ENCODE data around the gene ABAT. TPM values are rescaled to one million over a fixed set of nuclear protein-coding genes. Genes with fewer than 3 reads are reported as not detected.

Gene ABAT
- total and polyA plus RNA-seq, 2 of the 8 experiments (the other 6 are each of a cell fraction or from before 2014, with no cell fraction given) = 6.4 to 8.4 TPM

DNA sequence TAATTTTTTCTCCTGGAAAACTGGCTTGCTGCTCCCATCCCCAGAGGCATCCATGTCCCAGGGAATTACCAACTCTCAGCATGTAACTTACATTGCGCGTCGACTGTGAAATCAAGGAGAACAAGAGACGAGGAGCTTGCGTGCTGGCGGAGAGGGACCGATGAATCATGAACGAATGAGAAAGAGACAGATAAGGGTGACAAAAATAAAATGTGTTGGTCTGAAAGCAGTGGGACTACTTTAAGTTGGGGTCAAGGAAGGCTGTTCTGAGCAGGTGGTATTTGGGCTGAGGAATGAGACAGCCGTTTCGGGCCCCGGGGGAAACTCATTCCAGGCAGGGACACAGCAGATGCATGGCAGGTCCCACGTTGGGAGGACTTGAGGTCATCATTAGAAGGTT lies 22.5 kb downstream of the ABAT start (continued):
- TF ChIP-seq, protein P1, sequence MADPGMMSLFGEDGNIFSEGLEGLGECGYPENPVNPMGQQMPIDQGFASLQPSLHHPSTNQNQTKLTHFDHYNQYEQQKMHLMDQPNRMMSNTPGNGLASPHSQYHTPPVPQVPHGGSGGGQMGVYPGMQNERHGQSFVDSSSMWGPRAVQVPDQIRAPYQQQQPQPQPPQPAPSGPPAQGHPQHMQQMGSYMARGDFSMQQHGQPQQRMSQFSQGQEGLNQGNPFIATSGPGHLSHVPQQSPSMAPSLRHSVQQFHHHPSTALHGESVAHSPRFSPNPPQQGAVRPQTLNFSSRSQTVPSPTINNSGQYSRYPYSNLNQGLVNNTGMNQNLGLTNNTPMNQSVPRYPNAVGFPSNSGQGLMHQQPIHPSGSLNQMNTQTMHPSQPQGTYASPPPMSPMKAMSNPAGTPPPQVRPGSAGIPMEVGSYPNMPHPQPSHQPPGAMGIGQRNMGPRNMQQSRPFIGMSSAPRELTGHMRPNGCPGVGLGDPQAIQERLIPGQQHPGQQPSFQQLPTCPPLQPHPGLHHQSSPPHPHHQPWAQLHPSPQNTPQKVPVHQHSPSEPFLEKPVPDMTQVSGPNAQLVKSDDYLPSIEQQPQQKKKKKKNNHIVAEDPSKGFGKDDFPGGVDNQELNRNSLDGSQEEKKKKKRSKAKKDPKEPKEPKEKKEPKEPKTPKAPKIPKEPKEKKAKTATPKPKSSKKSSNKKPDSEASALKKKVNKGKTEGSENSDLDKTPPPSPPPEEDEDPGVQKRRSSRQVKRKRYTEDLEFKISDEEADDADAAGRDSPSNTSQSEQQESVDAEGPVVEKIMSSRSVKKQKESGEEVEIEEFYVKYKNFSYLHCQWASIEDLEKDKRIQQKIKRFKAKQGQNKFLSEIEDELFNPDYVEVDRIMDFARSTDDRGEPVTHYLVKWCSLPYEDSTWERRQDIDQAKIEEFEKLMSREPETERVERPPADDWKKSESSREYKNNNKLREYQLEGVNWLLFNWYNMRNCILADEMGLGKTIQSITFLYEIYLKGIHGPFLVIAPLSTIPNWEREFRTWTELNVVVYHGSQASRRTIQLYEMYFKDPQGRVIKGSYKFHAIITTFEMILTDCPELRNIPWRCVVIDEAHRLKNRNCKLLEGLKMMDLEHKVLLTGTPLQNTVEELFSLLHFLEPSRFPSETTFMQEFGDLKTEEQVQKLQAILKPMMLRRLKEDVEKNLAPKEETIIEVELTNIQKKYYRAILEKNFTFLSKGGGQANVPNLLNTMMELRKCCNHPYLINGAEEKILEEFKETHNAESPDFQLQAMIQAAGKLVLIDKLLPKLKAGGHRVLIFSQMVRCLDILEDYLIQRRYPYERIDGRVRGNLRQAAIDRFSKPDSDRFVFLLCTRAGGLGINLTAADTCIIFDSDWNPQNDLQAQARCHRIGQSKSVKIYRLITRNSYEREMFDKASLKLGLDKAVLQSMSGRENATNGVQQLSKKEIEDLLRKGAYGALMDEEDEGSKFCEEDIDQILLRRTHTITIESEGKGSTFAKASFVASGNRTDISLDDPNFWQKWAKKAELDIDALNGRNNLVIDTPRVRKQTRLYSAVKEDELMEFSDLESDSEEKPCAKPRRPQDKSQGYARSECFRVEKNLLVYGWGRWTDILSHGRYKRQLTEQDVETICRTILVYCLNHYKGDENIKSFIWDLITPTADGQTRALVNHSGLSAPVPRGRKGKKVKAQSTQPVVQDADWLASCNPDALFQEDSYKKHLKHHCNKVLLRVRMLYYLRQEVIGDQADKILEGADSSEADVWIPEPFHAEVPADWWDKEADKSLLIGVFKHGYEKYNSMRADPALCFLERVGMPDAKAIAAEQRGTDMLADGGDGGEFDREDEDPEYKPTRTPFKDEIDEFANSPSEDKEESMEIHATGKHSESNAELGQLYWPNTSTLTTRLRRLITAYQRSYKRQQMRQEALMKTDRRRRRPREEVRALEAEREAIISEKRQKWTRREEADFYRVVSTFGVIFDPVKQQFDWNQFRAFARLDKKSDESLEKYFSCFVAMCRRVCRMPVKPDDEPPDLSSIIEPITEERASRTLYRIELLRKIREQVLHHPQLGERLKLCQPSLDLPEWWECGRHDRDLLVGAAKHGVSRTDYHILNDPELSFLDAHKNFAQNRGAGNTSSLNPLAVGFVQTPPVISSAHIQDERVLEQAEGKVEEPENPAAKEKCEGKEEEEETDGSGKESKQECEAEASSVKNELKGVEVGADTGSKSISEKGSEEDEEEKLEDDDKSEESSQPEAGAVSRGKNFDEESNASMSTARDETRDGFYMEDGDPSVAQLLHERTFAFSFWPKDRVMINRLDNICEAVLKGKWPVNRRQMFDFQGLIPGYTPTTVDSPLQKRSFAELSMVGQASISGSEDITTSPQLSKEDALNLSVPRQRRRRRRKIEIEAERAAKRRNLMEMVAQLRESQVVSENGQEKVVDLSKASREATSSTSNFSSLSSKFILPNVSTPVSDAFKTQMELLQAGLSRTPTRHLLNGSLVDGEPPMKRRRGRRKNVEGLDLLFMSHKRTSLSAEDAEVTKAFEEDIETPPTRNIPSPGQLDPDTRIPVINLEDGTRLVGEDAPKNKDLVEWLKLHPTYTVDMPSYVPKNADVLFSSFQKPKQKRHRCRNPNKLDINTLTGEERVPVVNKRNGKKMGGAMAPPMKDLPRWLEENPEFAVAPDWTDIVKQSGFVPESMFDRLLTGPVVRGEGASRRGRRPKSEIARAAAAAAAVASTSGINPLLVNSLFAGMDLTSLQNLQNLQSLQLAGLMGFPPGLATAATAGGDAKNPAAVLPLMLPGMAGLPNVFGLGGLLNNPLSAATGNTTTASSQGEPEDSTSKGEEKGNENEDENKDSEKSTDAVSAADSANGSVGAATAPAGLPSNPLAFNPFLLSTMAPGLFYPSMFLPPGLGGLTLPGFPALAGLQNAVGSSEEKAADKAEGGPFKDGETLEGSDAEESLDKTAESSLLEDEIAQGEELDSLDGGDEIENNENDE (IDR thresholded peaks at IDR 0.05; ENCODE audit: insufficient replicate concordance, low read length) = no peak
- TF ChIP-seq TBP (IDR thresholded peaks at IDR 0.05; ENCODE audit: low read depth, low read length) = no peak
- no peak for TF ChIP-seq RBBP5 (IDR thresholded peaks at IDR 0.05; ENCODE audit: borderline replicate concordance, low read depth, low read length)
- TF ChIP-seq HDAC6 (IDR thresholded peaks at IDR 0.05; ENCODE audit: low read depth, low read length) = no peak
- no peak for TF ChIP-seq MAFK (IDR thresholded peaks at IDR 0.05; ENCODE audit: low read depth, low read length)
- no peak for TF ChIP-seq CEBPB (IDR thresholded peaks at IDR 0.05; ENCODE audit: low read depth, low read length)
- no peak for TF ChIP-seq KDM4A (IDR thresholded peaks at IDR 0.05; ENCODE audit: low read depth, low read length, severe bottlenecking)
- TF ChIP-seq TAF7 (optimal IDR thresholded peaks at IDR 0.05; ENCODE audit: borderline replicate concordance, low read depth, low read length) = no peak
- TF ChIP-seq GTF2F1 (IDR thresholded peaks at IDR 0.05; ENCODE audit: borderline replicate concordance, low read depth, low read length) = no peak
- TF ChIP-seq BACH1 (IDR thresholded peaks at IDR 0.05; ENCODE audit: low read length) = no peak
- no peak for TF ChIP-seq TCF12 (IDR thresholded peaks at IDR 0.05; ENCODE audit: low read depth, low read length)
- no peak for TF ChIP-seq RXRA (IDR thresholded peaks at IDR 0.05; ENCODE audit: insufficient read depth, low read depth, low read length)
